IMR-90 (cell line): Measurements from ENCODE around the gene TEX38. TPM values are rescaled to one million over a fixed set of nuclear protein-coding genes. Genes with fewer than 3 reads are reported as not detected.

Experiments
- ATAC-seq: fragments of 200-7000 bp; cut with Tn5 transposase; 2 replicates; pipeline ENCODE4 v1.9.1; 2020; ENCODE audit warnings: low read depth, mild to moderate bottlenecking, moderate library complexity
- BruUV-seq: library from RNA; stranded (reverse); fragments of 400-500 nt; replicated peaks from 2 replicates; lab custom pipeline; 2021; lab: Mats Ljungman, UMichigan
- CTCF ChIA-PET: fragments of 300-600 bp; formaldehyde crosslinking; extraction: SDS; loops from one replicate; lab custom pipeline; 2021; ENCODE audit warnings: antibody characterized with exemption; lab: Yijun Ruan, JAX
- POLR2A ChIA-PET: fragments of 300-600 bp; sonication (Branson Sonifier 250); formaldehyde crosslinking; loops from one replicate; lab custom pipeline; 2022; ENCODE audit warnings: antibody characterized with exemption; ENCODE audit not compliant: unreplicated experiment; lab: Charles Lee
- DNase-seq: peaks from one replicate; pipeline ENCODE4 v3.0.0; 2013
- H2AFZ ChIP-seq: replicated peaks from 2 replicates; pipeline ENCODE3; 2013; ENCODE audit warnings: low read length, mild to moderate bottlenecking; ENCODE audit not compliant: poor library complexity
- H2AK5ac ChIP-seq: 2 replicates; pipeline ENCODE4 v1.6.1; 2013; ENCODE audit warnings: low read depth, low read length, inconsistent platforms
- H2AK9ac ChIP-seq: replicated peaks from 2 replicates; pipeline ENCODE3; 2013; ENCODE audit warnings: mild to moderate bottlenecking, low read depth, low read length, moderate library complexity; ENCODE audit not compliant: poor library complexity
- H2BK120ac ChIP-seq: 2 replicates; pipeline ENCODE4 v1.6.1; 2013; ENCODE audit warnings: low read depth, low read length, inconsistent platforms
- H2BK15ac ChIP-seq: 3 replicates; pipeline ENCODE4 v1.6.1; 2013; ENCODE audit warnings: low read depth, low read length, inconsistent platforms
- H2BK20ac ChIP-seq: 2 replicates; pipeline ENCODE4 v1.6.1; 2013; ENCODE audit warnings: low read depth, mild to moderate bottlenecking, inconsistent platforms, low read length, moderate library complexity
- H2BK5ac ChIP-seq: 2 replicates; pipeline ENCODE4 v1.6.1; 2013; ENCODE audit warnings: mild to moderate bottlenecking, low read depth, low read length, inconsistent platforms; ENCODE audit not compliant: poor library complexity, severe bottlenecking
- H3K14ac ChIP-seq: replicated peaks from 2 replicates; pipeline ENCODE4 v1.6.1; 2013; ENCODE audit warnings: low read depth, low read length, inconsistent platforms
- H3K18ac ChIP-seq: 2 replicates; pipeline ENCODE4 v1.6.1; 2013; ENCODE audit warnings: low read depth, low read length, control low read depth
- H3K23ac ChIP-seq: 2 replicates; pipeline ENCODE4 v1.6.1; 2013; ENCODE audit warnings: low read depth, low read length, inconsistent platforms
- H3K27ac ChIP-seq: 2 replicates; pipeline ENCODE4 v1.5.1; 2013; ENCODE audit warnings: mild to moderate bottlenecking, control low read depth, low read length; ENCODE audit not compliant: insufficient read depth
- H3K27me3 ChIP-seq: 2 replicates; pipeline ENCODE4 v1.6.1; 2013; ENCODE audit warnings: low read length; ENCODE audit not compliant: control insufficient read depth, insufficient read depth
- H3K36me3 ChIP-seq: 2 replicates; pipeline ENCODE4 v1.6.1; 2013; ENCODE audit warnings: low read length, mixed read lengths; ENCODE audit not compliant: control insufficient read depth, insufficient read depth
- H3K4ac ChIP-seq: 2 replicates; pipeline ENCODE4 v1.6.1; 2013; ENCODE audit warnings: low read depth, low read length, inconsistent platforms
- H3K4me1 ChIP-seq: 2 replicates; pipeline ENCODE4 v1.6.1; 2013; ENCODE audit warnings: low read length, mixed read lengths; ENCODE audit not compliant: control insufficient read depth, insufficient read depth
- H3K4me2 ChIP-seq: 2 replicates; pipeline ENCODE4 v1.6.1; 2013; ENCODE audit warnings: low read depth, mild to moderate bottlenecking, control low read depth, low read length, moderate library complexity
- H3K4me3 ChIP-seq: 2 replicates; pipeline ENCODE4 v1.5.1; 2013; ENCODE audit warnings: low read depth, mild to moderate bottlenecking, control low read depth, low read length, moderate library complexity; ENCODE audit not compliant: insufficient read depth
- H3K56ac ChIP-seq: 2 replicates; pipeline ENCODE4 v1.6.1; 2013; ENCODE audit warnings: low read length, inconsistent platforms; ENCODE audit not compliant: insufficient read depth; ENCODE audit errors: extremely low read depth
- H3K79me1 ChIP-seq, 2 experiments: 2 replicates each; pipeline ENCODE4 v1.6.1; 2013; ENCODE audit warnings: low read length in 2 of 2, inconsistent platforms in 1 of 2, low read depth in 1 of 2
- H3K9ac ChIP-seq: 2 replicates; pipeline ENCODE4 v1.6.1; 2013; ENCODE audit warnings: low read depth, low read length, control low read depth
- H3K9me1 ChIP-seq: 2 replicates; pipeline ENCODE4 v1.6.1; 2013; ENCODE audit warnings: low read length, inconsistent platforms; ENCODE audit not compliant: insufficient read depth
- H3K9me3 ChIP-seq: 2 replicates; pipeline ENCODE4 v1.6.1; 2013; ENCODE audit warnings: low read length; ENCODE audit not compliant: control insufficient read depth, insufficient read depth
- H4K20me1 ChIP-seq: 2 replicates; pipeline ENCODE4 v1.6.1; 2013; ENCODE audit warnings: low read length, inconsistent platforms; ENCODE audit not compliant: insufficient read depth
- H4K5ac ChIP-seq: 2 replicates; pipeline ENCODE4 v1.6.1; 2013; ENCODE audit warnings: mild to moderate bottlenecking, low read depth, low read length, control low read depth
- H4K8ac ChIP-seq, 2 experiments: 2 replicates each; pipeline ENCODE4 v1.6.1; 2013; ENCODE audit warnings: low read depth in 2 of 2, low read length in 2 of 2, control low read depth in 1 of 2, inconsistent platforms in 1 of 2
- H4K91ac ChIP-seq: 2 replicates; pipeline ENCODE4 v1.6.1; 2013; ENCODE audit warnings: low read depth, low read length, inconsistent platforms; ENCODE audit not compliant: insufficient read depth
- CEBPB ChIP-seq: IDR thresholded peaks from 2 replicates; pipeline ENCODE4 v1.6.1; 2012; ENCODE audit warnings: low read depth, low read length, improper control_type of control experiment
- RFX5 ChIP-seq: IDR thresholded peaks from 2 replicates; pipeline ENCODE4 v1.8.0; 2012; ENCODE audit warnings: low read depth, mild to moderate bottlenecking, low read length, moderate library complexity
- WGBS, 2 experiments: methylation state at CpG; one replicate each; pipeline versions ENCODE4 v1.1.5 to v1.1.7; 2013; ENCODE audit warnings: missing lambda C conversion rate in 2 of 2; ENCODE audit not compliant: insufficient read length in 1 of 2; ENCODE audit errors: extremely low coverage in 2 of 2; 5-methylcytosine and 5-hydroxymethylcytosine counted together
- dilution Hi-C: fragments of 300-500 bp; cut with HindIII; formaldehyde crosslinking; loops from one replicate; pipeline ENCODE4 v1.14.3; 2018; ENCODE audit warnings: low sequenced_read_pairs; ENCODE audit not compliant: unreplicated experiment
- in situ Hi-C: fragments of 300-500 bp; cut with MboI; formaldehyde crosslinking; loops from 3 replicates; pipeline ENCODE4 v1.14.3; 2019; ENCODE audit warnings: low sequenced_read_pairs, inconsistent platforms, mixed read lengths
- intact Hi-C: fragments of 100-400 bp; cut with micrococcal nuclease; formaldehyde crosslinking; loops from 2 replicates; pipeline ENCODE4 v1.10.0; 2022
- polyA plus RNA-seq, 3 experiments: library from polyadenylated mRNA; depleted of rRNA; stranded (reverse); fragments of >200 nt; gene quantifications; 2 replicates each; pipeline ENCODE4 v1.2.3, GENCODE V29; 2012; ENCODE audit warnings: low replicate concordance in 1 of 3
- total RNA-seq: library from RNA; depleted of rRNA; stranded (reverse); fragments of >200 nt; gene quantifications from 2 replicates; pipeline ENCODE4 v1.2.3, GENCODE V29; 2012

Gene TEX38
- total and polyA plus RNA-seq, 2 of the 4 experiments (the other 2 are of a cell fraction) = not detected

GRCh38 chr1:46646844-46647243 is 24.8 kb upstream of the TEX38 start:
- no peak overlapping the region for H3K4ac ChIP-seq
- no peak overlapping the region for H2BK20ac ChIP-seq
- H3K4me1 ChIP-seq = peaks cover 4% of the 10 kb centered on the region; the same call in 1 of the 2 replicates
- 0 out of 2 replicates have a peak, but pooled peaks cover 3% of the 10 kb centered on the region for H4K20me1 ChIP-seq
- H3K56ac ChIP-seq = no peak overlapping the region
- no peaks in the 10 kb centered on the region for H3K27me3 ChIP-seq
- H3K9me3 ChIP-seq = 0 out of 2 replicates have a peak, but pooled peaks cover 2% of the 10 kb centered on the region
- intact Hi-C loops (no loop called here), dilution Hi-C loops (no loop called here), in situ Hi-C loops (no loop called here)
- DNase-seq (peak; percentile 47), ATAC-seq (no peak)
- no peak overlapping the region for H2BK120ac ChIP-seq
- H3K4me3 ChIP-seq = no peak overlapping the region
- TF ChIP-seq CEBPB (peak; percentile 10; the same call in 1 of the 2 replicates), RFX5 (no peak)
- 0 out of 4 replicates have a peak, but pooled peaks cover 0 to 3% of the 10 kb centered on the region in 2 experiments for H3K79me1 ChIP-seq
- no peak overlapping the region for H3K9ac ChIP-seq
- no peak overlapping the region for H2AK5ac ChIP-seq
- H2AK9ac ChIP-seq = no peak overlapping the region
- H4K91ac ChIP-seq = no peak overlapping the region
- H3K4me2 ChIP-seq = no peak overlapping the region
- no peak overlapping the region for H2BK15ac ChIP-seq
- no peak overlapping the region for H4K5ac ChIP-seq
- ChIA-PET POLR2A (no interaction called here), CTCF (no interaction called here)
- peaks cover 3% of the 10 kb centered on the region; the same call in 1 of the 2 replicates for H3K9me1 ChIP-seq
- H3K23ac ChIP-seq = no peak overlapping the region
- BruUV-seq = no TSS peak
- no peak overlapping the region for H4K8ac ChIP-seq
- no peak overlapping the region for H3K18ac ChIP-seq
- H2BK5ac ChIP-seq = no peak overlapping the region
- H2AFZ ChIP-seq = no peak overlapping the region
- no peak overlapping the region for H3K14ac ChIP-seq
- no peak overlapping the region for H3K27ac ChIP-seq
- WGBS, 2 experiments = no CpG with 5 or more reads among the region's 2 CpGs
- peaks cover 12% of the 10 kb centered on the region for H3K36me3 ChIP-seq
